ENCODE measurements around the gene EXOC3L1. TPM values are rescaled to one million over a fixed set of nuclear protein-coding genes. Genes with fewer than 3 reads are reported as not detected.
A peak's percentile ranks its signal among the peaks of the same experiment; 100 is the strongest.

The EXOC3L1 gene
- total and polyA plus RNA-seq, 2 of the 13 experiments (the other 11 are each of a cell fraction or from before 2014, with no cell fraction given) = 0.12 TPM; not detected in 1

GRCh38 chr16:67183627-67184452, 6.1 kb downstream of the EXOC3L1 start, which contains the start of gene MATCAP1 (continued):
- TF ChIP-seq ZNF18 (CRISPR knock-in tag; IDR thresholded peaks at IDR 0.05; ENCODE audit: insufficient replicate concordance) (peak; percentile 80), SIX4 (CRISPR knock-in tag; IDR thresholded peaks at IDR 0.05) (0 out of 2 replicates have a peak, but pooled peaks have one; percentile 10), MXI1 (IDR thresholded peaks at IDR 0.05; ENCODE audit: borderline replicate concordance, low read depth, low read length) (peak; percentile 79; the same call in 1 of the 3 replicates), ZNF160 (CRISPR knock-in tag; IDR thresholded peaks at IDR 0.05) (peak; percentile 37), GATA4 (IDR thresholded peaks at IDR 0.05; ENCODE audit: borderline replicate concordance, low read depth) (0 out of 2 replicates have a peak, but pooled peaks have one; percentile 4), ZNF253 (CRISPR knock-in tag; IDR thresholded peaks at IDR 0.05; ENCODE audit: borderline replicate concordance) (peak; percentile 73), SRSF4 (IDR thresholded peaks at IDR 0.05; ENCODE audit: low read depth, low read length, poor library complexity, severe bottlenecking) (no peak), ZBTB4 (CRISPR knock-in tag; IDR thresholded peaks at IDR 0.05; ENCODE audit: borderline replicate concordance) (peak; percentile 93), HNRNPL (IDR thresholded peaks at IDR 0.05; ENCODE audit: low read depth, low read length) (no peak), RFX5 (IDR thresholded peaks at IDR 0.05; ENCODE audit: low read depth, low read length) (peak; percentile 25; the same call in 1 of the 2 replicates), ZNF414 (CRISPR knock-in tag; IDR thresholded peaks at IDR 0.05) (no peak; the same call in 1 of the 2 replicates), ZBTB38 (CRISPR knock-in tag; IDR thresholded peaks at IDR 0.05) (peak; percentile 67), RFXAP (CRISPR knock-in tag; IDR thresholded peaks at IDR 0.05; ENCODE audit: borderline replicate concordance) (peak; percentile 63; the same call in 1 of the 2 replicates), ZSCAN9 (CRISPR knock-in tag; IDR thresholded peaks at IDR 0.05; ENCODE audit: borderline replicate concordance) (peak; percentile 76; the same call in 1 of the 2 replicates), ZNF609 (CRISPR knock-in tag; IDR thresholded peaks at IDR 0.05; ENCODE audit: borderline replicate concordance) (peak; percentile 70), SPEN (CRISPR knock-in tag; IDR thresholded peaks at IDR 0.05; ENCODE audit: low read depth) (peak; percentile 95), KDM5A (IDR thresholded peaks at IDR 0.05; ENCODE audit: borderline replicate concordance, low read length) (peak; percentile 86; the same call in 1 of the 2 replicates)

Data from HepG2 (cell line).